GM13976 (cell line): Measurements from ENCODE around the gene TBC1D22A.

Experiments used
- DNase-seq: peaks from one replicate; pipeline ENCODE4 v3.0.0; 2012; ENCODE audit warnings: low spot score
- CTCF ChIP-seq: IDR thresholded peaks from 2 replicates; pipeline ENCODE4 v1.5.1; 2012; ENCODE audit warnings: borderline replicate concordance, mild to moderate bottlenecking; ENCODE audit not compliant: insufficient read depth; ENCODE audit errors: extremely low read depth, missing control alignments, control extremely low read depth
- in situ Hi-C: fragments of 300-500 bp; cut with MboI; formaldehyde crosslinking; loops from one replicate; pipeline ENCODE4 v1.12.0; 2022; ENCODE audit warnings: low sequenced_read_pairs, mixed read lengths, inconsistent platforms; ENCODE audit not compliant: unreplicated experiment

TBC1D22A gene

GRCh38 chr22:47148956-47149728, 386.7 kb downstream of the TBC1D22A start:
- DNase-seq: no peak
- in situ Hi-C loops: no loop called here
- TF ChIP-seq CTCF: no peak

- no peak for DNase-seq
- in situ Hi-C loops: no loop called here
- no peak for TF ChIP-seq CTCF
These were observed 387.5 kb downstream of the TBC1D22A start for GRCh38 chr22:47149976-47150375.

GRCh38 chr22:47150426-47150825, 388.0 kb downstream of the TBC1D22A start:
- no peak for TF ChIP-seq CTCF
- DNase-seq: no peak
- in situ Hi-C loops: no loop called here

- in situ Hi-C loops: no loop called here
- DNase-seq: no peak
- no peak for TF ChIP-seq CTCF
These were observed 388.6 kb downstream of the TBC1D22A start for GRCh38 chr22:47151064-47151463.

GRCh38 chr22:47151490-47151889, 389.0 kb downstream of the TBC1D22A start:
- no peak for DNase-seq
- in situ Hi-C loops: no loop called here

GRCh38 chr22:47152236-47152635, 389.8 kb downstream of the TBC1D22A start:
- TF ChIP-seq CTCF: no peak
- in situ Hi-C loops: no loop called here
- no peak for DNase-seq

More at GRCh38 chr22:47151490-47151889, 389.0 kb downstream of the TBC1D22A start:
- TF ChIP-seq CTCF: no peak

GRCh38 chr22:47152938-47153337, 390.5 kb downstream of the TBC1D22A start:
- in situ Hi-C loops: no loop called here
- DNase-seq: no peak
- TF ChIP-seq CTCF: no peak
